Frontal cortex (tissue), 4 donors: ENCODE results near the gene APOL1. TPM values are rescaled to one million over a fixed set of nuclear protein-coding genes. Genes with fewer than 3 reads are reported as not detected.
"Not testable (repeated sequence)": the region's sequence is repeated elsewhere in the genome, so short reads cannot be mapped to it uniquely, and the experiment has no call there.

Experiments used
- DNase-seq, 2 donors: peaks; one replicate each; pipeline ENCODE4 v3.0.0; 2012; ENCODE audit warnings: low spot score in 2 of 2
- FAIRE-seq: peaks from 2 replicates; lab custom pipeline; 2012; peaks lifted over from hg19 to GRCh38; lab: Jason Lieb, UNC
- total RNA-seq: library from RNA; depleted of rRNA; stranded (reverse); fragments of >200 nt; gene quantifications from one replicate; pipeline ENCODE4 v1.2.3, GENCODE V29; 2014
- donor health status: control.
- donor health status: control.
- donor health status: control.

Gene APOL1
- 1.2 TPM for total RNA-seq

DNA sequence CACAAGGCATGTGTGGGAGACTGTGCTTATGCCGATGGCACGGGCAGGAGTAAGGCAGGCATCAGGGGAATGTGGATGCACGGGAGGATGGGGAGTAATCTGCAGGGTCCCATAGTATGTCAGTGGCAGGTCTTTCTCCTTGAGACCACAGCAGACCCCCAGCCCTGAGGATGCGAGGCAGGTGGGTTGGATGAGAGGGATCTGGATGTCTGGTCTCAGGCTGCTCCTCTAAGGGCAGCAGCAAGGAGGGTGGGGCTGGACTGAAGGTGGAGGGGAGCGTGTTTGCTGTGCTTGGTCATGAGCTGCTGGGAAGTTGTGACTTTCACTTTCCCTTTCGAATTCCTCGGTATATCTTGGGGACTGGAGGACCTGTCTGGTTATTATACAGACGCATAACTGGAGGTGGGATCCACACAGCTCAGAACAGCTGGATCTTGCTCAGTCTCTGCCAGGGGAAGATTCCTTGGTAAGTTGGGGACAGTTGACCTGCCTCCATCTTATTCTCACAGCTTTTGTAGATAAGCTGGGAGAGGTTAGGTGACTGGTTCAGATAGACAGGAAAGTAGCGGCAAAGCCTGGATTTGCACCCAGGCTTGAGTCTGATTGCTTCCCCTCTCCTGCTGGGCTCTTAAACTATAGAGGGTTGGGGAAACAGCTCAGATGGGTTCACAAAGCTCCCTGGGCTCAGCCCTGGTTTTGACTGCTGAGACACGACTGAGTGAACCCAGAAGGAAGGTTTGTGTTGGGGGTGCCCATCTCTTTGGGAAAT lies at the start of gene APOL1:
APOL1 (plus strand) TSS at position 380 of the 769 bp plus-strand sequence. CDS start 1,823 bp downstream, outside the sequence.
- FAIRE-seq, result no peak
- no peak for DNase-seq

DNA sequence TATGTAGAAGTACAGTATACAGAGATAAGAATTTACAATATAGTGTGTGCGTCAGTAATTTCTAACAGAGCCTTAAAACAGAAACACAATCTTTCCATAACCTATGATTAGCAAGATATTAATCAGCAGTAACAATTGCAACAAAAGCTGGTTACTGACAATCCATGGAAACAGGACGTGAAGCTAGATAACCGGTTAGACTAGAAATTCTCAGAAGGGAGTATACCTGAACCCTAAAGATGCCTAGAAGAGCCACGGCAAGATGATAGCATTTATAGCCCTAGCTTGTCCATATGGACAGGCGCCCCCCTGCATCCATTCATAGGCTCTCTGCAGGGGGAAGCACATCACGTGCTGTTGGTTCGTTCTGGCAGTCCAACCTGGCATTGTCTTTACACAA lies 49.5 kb upstream of the APOL1 start:
- FAIRE-seq, result not testable (repeated sequence)

DNA sequence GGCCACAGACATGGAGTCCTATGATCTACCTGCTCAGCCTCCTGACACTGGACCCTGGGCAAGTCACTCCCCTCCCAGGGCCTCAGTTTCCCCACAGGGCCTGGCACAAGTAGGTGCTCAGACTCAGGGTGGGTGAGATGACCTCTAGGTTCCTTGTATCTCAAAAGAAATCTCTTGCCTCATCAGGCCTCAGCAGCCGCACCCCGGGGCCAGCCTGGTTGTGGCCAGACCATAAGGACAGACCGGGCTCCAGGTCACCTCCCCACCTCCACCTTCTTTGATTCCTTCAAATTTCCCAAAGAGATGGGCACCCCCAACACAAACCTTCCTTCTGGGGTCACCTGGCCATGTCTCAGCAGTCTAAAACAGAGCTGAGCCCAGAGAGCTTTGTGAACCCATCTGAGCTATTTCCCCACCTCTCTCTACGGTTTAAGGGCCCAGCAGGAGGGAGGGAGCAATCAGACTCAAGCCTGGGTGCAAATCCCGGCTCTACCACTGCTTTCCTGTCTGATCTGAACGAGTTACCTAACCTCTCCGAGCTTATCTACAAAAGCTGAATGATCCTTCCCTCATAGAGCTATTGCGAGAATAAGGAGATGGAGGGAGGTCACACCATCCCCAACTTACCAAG lies 48.8 kb upstream of the APOL1 start:
- FAIRE-seq (no peak), DNase-seq (no peak)

More for the DNA sequence above, 49.5 kb upstream of the APOL1 start:
- DNase-seq, result not testable (repeated sequence)

DNA sequence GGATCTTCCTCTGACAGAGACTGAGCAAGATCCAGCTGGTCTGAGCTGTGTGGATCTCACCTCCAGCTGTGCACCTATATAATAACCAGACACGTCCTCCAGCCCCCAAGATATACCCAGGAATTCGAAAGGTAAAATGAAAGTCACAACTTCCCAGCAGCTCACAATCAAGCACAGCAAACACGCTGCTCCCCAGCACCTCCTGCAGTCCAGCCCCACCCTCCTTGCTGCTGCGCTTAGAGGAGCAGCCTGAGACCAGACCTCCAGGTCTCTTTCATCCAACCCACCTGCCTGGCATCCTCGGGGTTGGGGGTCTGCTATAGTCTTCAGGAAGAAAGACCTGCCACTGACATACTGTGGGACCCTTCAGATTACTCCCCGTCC lies 48.3 kb upstream of the APOL1 start:
- FAIRE-seq (no peak), DNase-seq (no peak)

DNA sequence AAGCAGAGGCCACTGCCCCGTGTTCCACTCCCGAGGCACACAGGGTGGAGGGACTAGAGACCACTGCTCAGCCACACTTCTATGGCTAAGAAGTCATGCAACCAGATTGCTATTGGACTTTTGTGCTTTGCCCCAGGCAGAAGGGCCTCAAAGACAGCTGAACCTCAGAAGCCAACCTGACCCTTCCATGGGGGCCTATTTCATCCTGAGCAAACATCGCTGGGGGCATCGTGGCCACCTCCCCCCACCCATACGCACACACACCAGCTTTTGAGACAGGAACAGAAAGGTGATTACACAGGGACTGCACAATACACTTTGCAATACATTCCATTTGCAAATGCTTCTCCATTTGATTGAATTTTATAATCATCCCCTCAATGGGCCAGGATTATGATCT lies 47.4 kb upstream of the APOL1 start:
- not testable (repeated sequence) for DNase-seq, FAIRE-seq

DNA sequence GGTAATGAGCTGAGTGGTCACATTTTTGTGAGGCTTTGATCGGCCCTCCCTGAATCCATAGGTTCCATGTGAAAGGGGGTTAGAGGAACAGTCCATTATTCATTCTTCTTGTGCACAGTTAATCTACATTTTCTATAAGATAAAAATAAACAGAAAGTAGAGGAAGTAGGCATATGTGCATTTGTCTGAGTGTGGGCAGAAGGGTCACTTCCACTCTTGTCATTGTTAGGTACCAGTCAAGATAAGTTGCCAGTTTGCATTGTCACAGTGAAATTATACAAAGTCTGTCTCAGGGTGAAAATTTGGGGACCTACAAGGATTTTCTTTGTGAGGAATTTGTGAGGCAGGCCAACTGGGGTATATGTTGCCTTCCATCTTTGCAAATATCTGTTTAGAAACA lies 46.7 kb upstream of the APOL1 start:
- FAIRE-seq, result no peak
- DNase-seq, result no peak

- no peak for DNase-seq
Measured at GRCh38 chr22:36208162-36208765, 44.7 kb upstream of the APOL1 start.

DNA sequence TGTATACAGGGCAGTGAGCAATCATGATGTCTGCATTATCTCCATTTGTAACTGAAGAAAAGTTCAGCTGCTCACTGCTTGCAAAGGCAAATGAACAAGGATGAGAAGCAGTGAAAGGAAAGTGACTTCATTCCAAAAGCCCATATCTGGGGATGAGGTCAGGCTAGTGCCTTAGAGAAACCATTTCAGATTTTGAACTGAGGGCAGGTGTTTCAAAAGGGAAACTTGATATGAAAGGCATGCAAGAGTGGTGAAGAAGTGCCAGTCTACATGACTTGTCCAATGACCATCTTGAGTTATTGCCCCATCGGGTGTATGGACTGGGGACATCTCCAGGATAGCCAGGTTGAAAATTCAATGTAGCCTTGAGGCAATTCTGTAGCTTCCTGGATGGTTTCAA lies 44.0 kb upstream of the APOL1 start:
- FAIRE-seq (no peak), DNase-seq (no peak)

More at GRCh38 chr22:36208162-36208765, 44.7 kb upstream of the APOL1 start:
- no peak for FAIRE-seq

- DNase-seq, FAIRE-seq: not testable (repeated sequence)
Measured at GRCh38 chr22:36209488-36209908, 43.4 kb upstream of the APOL1 start.

GRCh38 chr22:36210224-36210623 lies 42.7 kb upstream of the APOL1 start:
- FAIRE-seq (no peak), DNase-seq (no peak)

GRCh38 chr22:36211237-36211861 lies 41.6 kb upstream of the APOL1 start:
- FAIRE-seq, result no peak
- DNase-seq, result no peak

DNA sequence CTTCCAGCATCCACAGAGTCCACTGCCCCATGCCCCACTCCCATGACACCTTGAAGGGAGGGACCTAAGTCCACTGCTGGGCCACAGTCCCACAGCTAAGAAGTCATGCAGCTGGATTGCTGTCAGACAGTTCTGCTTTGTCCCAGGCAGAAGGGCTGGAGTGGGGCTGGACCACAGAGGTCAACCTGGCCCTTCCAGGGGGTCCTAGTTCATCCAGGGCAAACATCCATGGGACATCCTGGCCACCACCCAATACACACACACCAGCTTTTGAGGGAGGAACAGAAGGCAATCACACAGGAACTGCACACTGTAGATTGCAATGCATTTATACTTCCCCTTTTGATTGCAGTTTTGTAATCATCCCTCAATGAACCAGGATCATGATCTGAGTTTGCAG lies 40.0 kb upstream of the APOL1 start:
- DNase-seq, result no peak
- FAIRE-seq, result no peak

DNA sequence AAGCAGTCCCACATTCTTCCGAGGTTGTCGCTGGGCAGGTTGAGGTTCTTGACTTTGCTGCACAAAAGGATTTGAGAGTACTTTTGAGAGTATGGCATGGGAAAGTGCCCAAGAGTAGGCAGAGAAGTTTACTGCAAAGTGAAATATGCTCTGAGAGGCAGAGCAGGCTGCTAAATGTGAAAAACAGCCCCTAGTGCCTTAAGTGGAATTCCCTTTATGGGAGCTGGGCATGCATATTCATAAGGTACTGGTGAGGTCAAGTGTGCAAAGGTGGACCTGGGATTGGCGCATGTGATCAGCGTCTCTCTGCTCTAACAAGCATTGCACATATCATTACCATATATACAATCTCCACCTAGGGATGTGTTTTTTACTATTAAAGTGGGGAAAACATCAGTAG lies 39.3 kb upstream of the APOL1 start:
- no peak for FAIRE-seq

DNA sequence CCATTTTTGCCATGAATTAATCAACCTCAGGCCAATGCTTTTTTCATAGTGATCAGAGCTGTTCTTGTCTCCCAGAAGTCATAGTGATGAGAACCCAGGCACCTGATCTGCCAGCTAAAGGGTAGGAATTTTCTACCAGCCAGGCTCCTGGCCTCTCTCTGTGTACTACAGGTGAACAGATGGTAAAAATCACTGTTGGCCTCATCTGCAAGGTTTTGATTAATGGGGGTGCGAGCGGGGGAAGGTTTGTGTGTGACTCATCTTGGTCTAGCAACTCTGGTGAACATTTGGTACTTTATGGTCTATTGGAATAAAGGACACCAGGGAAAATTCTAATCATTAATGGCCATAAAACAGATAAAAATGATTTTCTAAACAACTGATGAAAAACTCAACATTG lies 37.0 kb upstream of the APOL1 start:
- DNase-seq (no peak), FAIRE-seq (no peak)

More for the DNA sequence above, 39.3 kb upstream of the APOL1 start:
- DNase-seq, result no peak

DNA sequence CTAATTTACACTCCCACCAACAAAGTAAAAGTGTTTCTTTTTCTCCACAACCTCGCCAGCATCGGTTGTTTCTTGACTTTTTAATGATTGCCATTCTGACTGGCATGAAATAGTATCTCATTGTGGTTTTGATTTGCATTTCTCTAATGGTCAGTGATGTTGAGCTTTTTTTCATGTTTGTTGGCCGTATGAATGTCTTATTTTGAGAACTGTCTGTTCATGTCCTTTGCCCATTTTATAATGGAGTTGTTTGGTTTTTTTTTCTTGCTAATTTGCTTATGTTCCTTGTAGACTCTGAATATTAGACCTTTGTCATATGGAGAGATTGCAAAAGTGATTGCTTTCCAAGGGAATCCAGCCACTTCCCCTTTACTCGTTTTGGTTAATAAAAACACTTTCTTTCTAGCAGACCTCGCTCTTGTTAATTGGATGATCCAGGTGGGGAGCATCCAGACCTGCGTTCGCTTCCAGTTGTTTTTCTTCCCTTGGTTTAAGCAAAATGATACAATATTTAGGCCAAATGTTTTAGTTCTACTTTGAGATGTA lies 34.2 kb upstream of the APOL1 start:
- no peak for DNase-seq
- no peak for FAIRE-seq

GRCh38 chr22:36220451-36220921 lies 32.4 kb upstream of the APOL1 start:
- no peak for FAIRE-seq

DNA sequence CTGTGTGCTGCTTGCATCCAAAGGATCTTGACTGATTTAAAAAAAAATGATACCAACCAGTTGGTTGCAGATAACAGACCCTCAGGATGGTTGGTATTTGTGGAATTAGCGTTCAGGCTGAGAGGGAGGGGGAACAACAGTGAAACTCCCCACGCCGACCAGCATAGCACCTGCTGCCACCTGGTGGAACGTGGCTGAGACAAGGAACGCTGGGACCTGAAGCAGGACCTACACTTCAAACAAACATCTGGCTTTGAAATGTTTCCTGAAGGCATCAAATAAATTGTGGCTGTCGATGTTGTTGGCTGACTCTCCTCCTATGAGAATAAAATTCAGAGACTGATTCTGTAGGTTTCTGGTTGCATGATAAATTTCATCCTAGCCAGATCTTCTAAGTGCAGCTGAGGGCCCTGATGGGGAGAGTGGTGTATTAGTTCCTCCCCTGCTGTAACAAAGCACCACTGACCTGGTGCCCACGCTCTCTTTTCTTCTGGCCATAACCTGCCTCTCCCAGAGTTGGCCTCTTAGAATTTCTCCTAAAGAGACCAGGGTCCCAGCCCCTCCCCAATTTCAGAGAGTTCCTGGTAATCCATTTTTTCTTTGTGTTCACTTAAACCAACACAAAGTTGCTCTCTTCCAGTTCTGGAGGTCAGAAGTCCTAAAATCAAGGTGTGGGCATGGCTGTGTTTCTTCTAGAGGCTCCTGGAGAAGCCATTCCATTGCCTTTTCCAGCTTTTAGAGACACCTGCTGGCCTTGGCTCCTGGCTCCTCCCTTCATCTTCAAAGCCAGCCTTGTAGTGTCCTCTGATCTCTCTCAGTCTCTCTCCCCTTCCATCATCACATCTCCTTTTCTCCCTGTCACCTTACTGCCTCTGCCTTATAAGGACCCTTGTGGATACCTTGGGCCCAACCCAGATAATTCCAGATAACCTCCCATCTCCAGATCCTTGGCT lies 30.9 kb upstream of the APOL1 start:
- FAIRE-seq, result no peak

More at GRCh38 chr22:36220451-36220921, 32.4 kb upstream of the APOL1 start:
- no peak for DNase-seq

GRCh38 chr22:36222887-36223450 lies 30.0 kb upstream of the APOL1 start:
- FAIRE-seq (no peak), DNase-seq (no peak)

More for the DNA sequence above, 30.9 kb upstream of the APOL1 start:
- no peak for DNase-seq

DNA sequence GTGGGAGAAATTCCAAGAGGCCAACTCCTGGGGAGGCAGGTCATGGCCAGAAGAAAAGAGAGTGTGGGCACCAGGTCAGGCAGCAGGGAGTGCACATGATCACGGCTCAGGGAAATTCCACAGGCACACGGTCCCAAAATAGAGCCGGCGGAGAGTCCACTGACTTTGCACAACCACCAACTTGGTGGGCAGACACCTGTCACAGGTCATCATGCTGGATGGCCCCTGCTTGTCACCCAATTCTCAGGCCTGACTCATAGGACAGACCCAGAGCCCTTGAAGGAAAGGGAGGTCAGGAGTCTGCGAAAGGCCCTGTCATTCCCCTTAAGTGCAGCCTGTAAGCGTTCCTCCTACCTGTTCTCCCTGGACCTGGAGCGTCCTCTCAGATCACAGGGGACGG lies 29.4 kb upstream of the APOL1 start:
- DNase-seq (no peak), FAIRE-seq (no peak)
